HG02885 (cell line): ENCODE measurements around the gene SPAG6.
A peak's percentile ranks its signal among the peaks of the same experiment; 100 is the strongest.

Source experiments
- ATAC-seq: cut with Tn5 transposase; IDR thresholded peaks from one replicate; pipeline ENCODE4 v1.9.1; 2021; ENCODE audit warnings: mild to moderate bottlenecking; ENCODE audit not compliant: unreplicated experiment, poor library complexity

SPAG6 gene

DNA sequence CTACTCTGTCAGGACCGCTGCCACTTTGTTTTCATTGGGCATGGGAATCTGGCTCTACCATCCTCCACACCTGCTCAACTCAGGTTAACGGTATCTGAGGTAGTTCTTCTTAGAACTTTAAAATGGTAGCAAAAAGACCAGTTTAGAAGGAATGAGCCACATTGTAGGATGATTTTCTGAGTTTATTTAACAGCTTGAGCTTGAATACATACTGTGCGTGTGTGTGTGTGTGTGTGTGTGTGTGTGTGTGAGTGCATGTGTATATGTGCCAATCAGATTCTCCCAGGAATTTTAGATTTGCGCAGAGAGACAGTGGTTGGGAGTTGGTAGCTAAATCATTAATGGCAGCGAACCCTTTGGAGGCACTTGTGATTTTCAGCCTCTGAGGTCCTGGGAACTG is 81.4 kb downstream of the SPAG6 start:
- no peak for ATAC-seq

DNA sequence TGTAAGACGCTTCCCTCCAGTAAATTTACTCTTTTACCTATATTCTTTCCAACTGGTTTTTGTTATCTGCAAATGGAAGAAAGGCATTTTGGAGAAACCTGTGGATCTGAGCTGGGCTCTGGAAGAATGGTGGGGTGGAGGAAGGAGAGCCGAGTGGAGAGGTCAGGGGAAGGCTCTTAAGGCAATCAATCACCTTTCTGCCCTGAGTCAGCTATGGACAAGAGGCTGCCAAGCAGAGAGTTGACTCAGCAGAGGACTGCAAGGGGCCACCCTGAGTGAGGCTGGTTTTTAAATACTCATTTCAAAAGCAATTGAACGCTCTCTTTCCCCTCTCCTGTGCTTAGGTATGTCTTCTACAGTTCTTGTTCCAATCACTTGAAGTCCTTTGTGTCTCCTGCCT is 81.8 kb downstream of the SPAG6 start:
- peak; percentile 56 for ATAC-seq

DNA sequence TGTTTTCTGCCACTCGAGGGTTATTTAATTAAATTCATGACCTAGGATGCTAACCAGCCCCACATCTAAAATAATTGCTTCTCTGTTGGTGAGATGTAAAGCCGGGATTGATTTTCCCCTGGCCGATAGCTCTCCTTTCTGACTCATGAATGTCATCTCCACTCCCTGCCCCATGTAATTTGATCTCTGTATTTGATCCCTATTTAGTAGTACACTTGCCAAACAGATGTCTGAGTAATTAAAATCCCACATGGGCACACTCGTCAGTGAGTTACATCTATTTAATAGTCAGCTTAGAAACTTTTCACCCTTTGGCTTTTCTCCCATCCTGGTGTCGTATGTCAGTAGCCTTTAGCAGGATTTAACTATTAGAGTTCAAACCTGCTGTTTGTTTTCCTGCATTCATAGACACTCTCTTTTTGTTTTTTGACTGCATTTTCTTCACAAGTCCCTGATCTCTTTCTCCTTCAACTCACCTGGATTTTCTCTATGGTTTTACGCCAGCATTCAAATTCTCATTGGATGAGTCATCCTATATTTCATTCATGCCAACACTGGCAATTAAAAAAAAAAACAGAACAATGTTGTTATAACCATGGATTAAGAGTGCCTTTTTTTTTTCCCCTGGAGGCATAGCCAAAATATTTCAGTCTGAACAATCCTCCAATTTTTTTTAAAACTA is 82.7 kb downstream of the SPAG6 start:
- no peak for ATAC-seq

DNA sequence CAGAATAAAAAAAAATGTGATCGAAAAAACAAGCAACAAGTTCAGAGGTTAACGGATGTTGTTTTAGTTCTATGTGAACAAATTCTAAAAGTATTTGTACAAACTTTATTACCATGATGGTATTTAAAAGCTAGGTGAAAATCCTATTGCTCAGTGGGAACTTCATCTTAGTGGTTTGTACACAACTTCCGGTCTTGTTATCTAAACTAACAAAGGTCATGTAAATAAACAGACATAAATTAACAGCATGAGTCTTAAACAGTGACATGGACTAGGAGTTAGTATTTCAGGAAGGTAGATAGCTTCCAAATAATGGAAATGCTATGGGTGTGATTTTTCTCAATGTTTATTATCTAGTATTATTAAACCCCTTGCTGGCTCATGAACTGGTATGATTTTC is 83.8 kb downstream of the SPAG6 start:
- no peak for ATAC-seq

DNA sequence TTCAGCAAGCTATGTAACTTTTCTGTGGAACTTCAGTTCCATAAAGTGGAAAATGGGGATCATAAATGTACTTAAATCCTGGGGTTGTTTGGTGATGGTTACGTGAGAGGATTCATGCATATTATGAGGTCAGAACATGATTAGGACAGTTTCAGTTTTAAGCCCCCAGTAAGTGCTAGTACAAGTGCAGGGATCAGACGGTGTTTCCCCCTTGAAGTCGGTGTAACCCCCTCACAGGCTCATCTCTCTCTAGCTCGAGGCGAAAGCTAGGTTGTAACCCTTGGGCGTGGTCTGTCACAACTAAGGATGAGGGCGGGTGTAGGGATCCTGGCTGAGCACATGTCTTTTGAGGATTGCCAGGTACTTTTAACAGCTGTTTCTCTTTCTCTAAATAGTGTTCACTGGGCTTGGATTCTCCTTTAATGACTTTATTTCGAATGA is 84.7 kb downstream of the SPAG6 start:
- peak; percentile 53 for ATAC-seq

DNA sequence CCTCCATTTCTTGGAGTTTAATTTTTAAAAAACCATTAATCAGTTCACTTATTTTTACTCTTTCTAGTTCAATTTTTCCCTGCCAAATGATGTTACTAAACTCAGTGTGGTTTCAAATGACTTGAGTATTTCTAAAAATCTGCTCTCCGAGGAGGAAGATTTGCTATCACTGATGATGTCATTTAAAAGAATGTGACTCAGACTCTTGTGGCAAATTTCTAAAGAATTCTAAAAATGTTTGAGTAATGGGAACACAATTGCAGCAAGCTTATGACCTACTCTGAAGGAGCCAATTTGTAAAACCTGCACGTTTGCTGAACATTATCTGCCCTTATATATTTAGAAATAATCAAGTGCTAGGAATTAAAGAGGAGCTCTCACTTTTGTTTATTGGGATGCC is 88.6 kb downstream of the SPAG6 start:
- no peak for ATAC-seq

DNA sequence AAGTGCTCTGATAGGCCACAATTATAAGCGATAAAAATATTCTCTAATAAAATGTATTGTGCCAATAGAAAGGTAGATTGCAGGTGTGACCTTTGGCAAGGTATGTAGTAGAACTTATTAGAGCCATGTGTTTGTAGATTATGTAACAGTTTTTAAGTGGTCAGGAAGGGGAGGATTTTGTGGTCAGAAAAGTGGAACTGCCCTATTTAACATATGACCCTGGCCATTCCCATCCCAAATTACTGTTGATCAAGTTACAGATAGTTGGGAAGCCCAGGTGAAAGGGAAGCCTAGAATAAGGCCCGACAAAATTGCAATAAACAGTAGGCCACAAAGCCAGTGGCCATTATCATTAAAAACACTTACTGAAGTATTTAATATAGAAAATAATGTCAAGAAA is 89.2 kb downstream of the SPAG6 start:
- ATAC-seq, result no peak

DNA sequence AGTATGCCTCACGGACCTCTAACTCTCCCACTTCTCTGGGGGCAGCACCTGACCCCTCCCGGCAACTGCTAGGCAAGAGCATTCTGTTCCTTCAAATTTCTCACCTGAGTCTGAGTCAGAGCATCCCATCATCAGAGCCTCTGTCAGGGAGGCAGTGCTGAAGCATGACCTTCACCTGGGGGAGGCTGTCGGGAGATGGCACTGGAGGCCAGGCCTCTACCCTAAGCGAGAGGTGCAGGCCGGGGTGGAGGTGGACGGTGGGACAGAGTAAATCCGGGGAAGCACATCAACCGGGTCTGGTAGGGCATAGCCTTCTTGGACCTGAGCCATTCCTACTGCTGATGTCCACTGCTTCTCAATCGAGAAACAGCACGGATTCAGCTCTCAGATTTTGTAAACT is 90.4 kb downstream of the SPAG6 start:
- ATAC-seq, result no peak

DNA sequence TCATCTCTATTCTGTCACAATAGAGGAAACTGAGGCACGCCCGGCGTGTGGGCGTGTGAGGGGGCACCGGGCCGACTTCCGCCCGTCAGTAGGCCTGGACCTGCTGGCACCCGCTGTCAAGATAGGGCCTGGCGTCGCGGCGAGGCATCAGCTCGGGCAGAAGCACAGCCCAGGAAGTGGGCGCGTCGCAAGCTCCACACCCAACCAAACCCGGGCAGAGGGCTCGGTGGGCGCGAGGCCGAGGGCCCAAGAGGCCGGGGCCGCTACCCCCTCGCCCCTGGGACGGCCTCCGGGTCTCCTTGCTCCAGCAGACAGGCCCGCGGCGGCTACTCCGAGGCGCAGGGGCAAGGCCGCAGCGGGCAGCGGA is 91.2 kb downstream of the SPAG6 start:
- peak; percentile 31 for ATAC-seq

DNA sequence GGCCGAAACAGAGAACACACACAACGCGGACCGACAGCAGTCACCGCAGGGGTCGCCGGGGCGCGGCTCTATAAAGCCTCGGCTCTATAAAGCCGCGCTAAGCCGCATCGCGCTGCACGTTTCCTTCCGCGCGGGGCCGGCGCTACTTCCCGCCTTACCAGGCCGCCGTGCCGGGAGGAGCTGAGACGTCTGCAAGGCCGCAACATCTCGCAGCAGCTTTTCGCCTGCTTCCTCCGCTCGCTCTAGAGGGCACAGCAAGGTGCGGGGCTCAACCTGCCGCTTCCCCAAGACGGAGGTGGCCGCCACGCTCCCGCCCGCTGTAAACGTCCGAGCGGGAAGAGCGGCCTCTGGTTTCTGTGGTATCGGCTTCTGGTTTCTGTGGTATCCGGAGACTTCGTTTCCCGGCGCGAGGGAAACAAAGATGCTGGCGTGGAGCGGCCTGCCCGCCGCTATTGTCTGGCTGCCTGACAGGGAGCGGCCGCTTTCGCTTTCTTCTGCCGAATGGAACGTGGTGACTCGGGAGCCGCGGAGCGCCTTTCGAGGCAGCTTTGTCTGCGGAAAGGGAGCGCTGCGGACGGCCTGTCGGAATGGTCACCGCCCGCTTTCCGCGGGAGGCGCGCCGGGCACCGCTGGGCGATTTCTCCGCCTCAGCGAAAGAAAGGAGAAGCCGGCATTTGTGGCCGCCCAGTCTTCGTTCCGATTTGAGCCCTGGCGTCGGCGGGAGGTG is 91.8 kb downstream of the SPAG6 start:
- peak; percentile 85 for ATAC-seq

DNA sequence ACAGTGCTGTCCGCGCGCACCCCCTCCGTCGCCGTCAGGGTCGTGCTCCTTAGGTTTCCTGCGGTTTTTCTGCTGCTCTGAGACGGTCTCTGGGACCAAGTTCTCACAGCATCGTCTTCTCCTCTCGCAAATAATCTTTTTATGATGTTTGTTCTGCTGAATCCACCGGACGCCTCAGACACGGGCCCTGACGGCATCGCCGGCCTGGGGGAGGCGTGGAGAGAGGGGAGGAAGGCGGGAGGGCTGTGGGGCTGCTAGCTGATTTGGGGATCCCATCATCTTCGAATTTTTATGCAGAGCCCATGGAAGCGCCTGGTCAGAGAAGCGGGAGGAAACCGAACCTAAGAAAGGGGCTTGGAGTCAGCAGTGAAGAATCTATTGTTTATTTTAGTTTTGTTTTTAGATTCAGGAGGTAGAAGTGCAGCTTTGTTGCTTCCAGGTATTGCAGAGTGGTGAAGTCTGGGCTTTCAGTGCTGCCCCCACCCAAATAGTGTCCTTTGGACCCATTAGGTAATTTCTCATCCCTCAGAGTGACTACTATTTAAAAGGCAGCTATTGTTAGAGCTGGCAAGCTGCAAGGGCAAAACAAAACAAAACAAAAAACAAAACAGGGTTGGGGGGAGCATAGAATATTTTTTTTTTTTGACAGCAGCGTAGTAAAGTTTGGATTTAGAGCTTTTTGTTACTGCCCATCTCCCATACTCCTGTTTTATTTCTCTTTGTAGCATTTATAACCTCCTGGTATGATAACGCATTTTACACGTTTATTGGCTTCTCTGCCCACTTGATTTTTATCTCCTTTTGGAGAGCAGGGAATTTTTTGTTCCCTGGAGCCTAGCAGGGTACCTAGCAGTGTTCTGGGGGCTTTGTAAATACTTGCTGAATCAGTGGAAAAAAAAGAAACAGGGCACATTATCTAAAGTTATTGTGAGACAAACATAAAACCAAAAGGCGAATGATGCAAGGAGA is 92.6 kb downstream of the SPAG6 start:
- ATAC-seq, result peak; percentile 34

DNA sequence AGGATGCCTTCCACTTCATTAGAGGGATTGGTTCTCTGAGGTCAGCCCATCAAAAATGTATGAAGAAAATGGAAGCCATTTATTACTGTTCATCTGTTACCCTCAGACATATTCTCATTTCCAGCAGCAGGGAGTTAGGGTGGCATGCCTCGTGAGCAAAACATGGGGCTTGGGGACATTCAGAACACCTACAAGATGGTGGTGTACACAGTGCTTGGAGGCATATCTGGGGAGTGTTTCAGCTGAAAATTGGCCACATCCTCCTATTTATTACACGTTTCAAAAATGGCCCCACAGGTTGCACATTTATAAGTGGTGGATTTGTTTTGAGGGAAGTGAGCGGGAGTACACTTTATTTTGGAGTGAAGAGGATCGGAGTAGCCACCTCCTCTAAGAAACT is 93.4 kb downstream of the SPAG6 start:
- ATAC-seq, result no peak

DNA sequence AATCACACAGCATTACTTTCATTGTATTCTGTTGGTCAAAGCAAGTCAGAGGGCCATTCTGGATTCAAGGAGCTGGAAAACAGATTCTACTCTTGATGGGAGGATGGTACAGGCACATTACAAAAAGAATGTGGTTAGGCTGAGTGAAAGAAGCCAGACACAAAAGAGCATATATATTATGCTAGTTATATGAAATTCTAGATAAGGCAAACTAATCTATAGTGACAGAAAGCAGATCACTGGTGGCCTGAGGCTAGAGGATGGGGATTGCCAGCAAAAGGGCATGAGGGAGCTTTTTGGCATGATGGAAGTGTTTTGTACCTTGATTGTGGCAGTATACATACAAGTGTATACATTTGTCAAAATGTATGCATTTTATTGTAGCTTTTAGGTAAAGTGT is 96.8 kb downstream of the SPAG6 start:
- ATAC-seq, result no peak

DNA sequence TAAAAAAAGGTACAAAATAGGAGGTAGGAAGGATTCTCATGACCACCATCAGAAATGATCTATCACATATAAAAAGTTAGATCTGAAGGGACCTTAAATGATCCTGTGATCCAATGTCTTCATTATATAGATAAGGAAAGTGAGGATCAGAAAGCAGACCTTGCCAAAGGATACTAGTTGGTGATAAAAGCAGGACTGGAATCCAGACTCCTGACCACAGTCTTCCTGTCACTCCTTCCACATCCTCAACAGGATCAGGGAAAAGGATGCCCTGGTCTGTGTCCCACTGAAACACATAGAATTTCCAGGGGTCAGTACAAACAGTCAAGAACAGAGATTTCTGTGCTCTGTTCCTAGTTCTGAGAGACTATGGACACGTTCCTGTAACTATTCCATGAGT is 97.2 kb downstream of the SPAG6 start:
- no peak for ATAC-seq

DNA sequence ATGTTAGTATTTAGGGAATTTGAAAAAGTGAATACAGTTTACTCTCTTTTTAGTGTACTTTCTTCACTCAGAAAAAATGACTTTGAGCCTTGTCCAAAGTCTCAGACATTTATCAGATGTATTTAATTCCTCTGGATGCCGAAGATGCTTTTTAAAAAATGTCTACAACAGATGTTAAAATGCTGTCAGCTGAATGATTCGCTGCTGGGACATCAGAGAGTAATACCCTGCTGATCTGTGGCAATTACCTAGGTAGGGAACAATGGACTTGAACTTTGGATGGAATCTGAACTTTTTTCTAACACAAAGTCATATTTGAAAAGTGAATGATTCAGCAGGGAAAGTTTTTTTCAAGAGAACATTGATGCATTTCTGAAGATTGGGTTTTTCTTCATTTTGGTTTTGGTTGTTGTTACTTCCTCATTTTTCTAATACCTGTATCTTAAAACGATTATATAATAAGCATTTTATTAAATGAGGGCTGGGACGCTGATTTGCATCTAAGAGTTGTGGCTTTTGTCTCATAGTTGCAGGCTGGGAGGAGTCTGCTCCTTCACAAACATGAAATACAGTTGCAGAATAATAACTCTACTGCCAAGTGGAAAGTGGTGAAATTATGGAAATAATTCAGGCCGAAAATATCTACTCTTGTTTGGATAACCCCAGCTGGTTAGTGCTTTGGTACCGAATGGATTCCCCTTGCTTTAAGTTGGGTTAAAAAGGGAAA is 98.0 kb downstream of the SPAG6 start:
- no peak for ATAC-seq

DNA sequence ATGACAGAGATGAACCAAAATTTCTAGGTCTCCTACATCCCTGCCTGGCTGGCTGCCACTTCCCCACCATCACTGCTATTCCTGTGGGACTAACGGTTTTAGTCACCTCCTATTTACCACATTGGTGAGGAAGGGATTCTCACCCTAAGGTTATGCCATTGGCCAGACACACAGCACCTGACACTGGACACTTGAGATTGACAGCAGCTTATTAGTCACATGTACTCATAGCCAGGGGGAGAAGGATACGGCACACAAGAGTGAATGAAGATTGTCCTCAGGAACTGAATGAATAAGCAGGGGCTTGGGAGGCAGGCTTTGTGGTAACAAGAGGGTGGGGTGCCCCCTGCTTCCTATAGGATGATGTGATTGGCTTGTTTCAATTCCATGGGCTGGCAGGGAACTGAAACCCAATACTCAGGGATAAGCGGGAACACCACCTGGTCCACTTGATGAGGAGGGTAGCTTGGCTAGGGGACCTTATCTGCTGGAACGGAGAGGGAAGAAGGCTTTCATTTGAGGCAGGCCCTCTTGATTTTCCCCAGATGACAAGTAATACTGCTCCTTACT is 99.0 kb downstream of the SPAG6 start:
- ATAC-seq, result no peak

DNA sequence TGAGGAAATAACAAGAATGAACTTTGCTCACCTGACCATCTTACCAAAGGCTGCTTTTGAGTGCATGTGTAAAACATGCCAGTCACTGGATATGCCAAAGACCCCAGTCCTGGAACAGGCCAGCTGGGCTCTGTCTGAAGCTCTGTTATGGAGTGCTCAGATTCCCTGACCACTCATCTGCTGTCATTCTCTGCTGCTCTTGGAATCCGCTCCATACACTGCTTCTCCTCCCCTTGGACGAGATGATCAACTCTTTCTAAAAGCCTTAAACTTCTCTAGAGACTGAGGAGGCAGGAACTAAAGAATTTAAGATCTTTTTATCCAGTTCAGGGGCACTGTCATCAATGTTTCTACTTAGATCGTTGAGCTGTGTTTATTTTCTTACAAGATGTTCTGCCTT is 100.2 kb downstream of the SPAG6 start:
- no peak for ATAC-seq

DNA sequence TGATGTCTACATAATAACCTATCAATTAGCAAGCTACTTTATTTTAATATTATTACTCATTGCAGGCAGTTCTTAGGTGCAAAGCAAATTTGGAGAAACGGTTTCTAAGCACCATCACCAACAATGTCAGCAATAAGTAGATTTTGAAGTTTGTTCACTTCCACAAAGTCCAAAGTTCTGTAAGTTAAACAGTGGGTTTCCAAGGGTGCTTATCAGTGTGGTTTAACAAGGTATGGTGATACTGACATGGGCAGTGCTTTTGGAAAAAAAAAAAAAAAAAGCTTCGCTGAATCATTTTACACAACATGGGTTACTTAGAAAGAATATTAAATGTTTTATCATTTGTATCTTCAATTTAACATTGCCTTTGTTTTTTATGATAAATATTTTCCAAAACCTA is 101.8 kb downstream of the SPAG6 start:
- no peak for ATAC-seq

DNA sequence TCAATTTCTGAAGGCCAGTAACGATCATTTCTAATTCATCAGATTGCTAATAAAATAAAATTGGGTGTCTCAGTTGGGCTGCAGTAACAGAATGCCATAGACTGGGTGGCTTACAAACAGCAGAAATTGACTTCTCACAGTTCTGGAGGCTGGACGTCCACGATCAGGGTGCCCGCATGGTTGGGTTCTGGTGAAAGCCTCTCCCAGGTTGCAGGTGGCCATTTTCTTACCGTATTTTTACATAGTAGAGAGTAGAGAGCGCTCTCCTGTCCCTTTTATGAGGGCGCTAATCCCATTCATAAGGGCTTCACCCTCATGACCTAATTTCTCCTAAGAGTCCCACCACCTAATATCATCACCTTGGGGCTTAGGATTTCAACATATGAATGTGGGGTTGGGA is 106.0 kb downstream of the SPAG6 start:
- ATAC-seq, result no peak

DNA sequence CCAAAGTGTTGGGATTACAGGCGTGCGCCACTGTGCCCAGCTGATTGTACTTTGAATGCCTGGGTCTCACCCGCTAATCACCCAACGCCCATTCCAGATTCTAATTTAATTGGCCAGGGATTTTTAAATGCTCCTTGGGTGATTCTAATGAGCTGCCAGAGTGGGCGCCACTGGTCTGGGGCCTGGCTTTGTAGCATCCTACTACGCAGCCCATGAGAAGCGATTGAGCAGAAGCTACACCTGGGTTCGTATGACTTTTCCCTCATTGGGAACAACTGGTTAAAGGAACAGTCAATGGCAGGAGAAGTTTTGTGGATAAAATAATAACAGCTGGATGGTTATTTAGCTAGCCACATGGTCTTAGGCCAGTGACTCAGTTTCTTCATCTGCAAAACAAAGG is 108.0 kb downstream of the SPAG6 start:
- no peak for ATAC-seq
